C1 segment of cervical spinal cord (tissue), 14 donors: ENCODE results near the gene BRSK2.
"Not testable (repeated sequence)": the region's sequence is repeated elsewhere in the genome, so short reads cannot be mapped to it uniquely, and the experiment has no call there.

Experiments used
- DNase-seq, 14 donors: peaks; one replicate each; lab custom pipeline; 2025; lab: John Stamatoyannopoulos, UW

BRSK2 gene

DNA sequence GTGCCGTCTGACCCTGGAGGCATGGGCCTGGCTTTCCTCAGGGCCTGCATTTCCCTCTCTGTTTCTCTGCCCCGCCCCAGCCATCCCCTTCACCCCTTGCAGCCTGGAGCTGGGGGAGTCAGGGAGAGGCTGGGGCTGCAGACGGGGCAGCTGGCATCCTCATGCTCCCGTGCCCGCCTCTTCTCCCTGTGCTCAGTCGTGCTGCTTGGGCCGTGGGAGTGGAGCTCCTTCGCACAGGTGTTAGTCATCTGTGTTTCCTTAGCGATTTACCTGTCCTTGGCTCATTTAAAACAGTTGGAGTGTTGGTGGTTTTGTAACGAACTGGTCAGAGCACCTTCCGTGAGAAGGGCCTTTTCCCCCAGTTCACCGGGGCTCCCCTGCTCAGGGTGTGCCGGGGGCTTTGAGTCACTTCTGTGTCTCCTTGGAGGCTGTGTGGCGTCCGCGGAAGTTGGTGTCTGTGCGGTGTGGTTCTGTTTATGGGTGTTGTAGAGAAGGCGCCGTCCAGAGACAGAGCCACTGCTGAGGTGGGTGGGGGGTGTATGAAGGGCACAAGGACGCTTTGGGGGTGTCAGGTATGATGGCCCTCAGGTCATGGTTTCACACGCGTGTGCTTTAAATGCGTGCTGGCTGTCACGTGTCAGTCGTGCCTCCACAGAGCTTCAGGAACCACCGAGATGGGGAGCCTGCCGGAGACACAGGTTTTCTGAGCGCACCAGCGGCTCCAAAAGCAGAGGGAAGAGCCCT is 19.5 kb downstream of the BRSK2 start:
- no peak for DNase-seq

DNA sequence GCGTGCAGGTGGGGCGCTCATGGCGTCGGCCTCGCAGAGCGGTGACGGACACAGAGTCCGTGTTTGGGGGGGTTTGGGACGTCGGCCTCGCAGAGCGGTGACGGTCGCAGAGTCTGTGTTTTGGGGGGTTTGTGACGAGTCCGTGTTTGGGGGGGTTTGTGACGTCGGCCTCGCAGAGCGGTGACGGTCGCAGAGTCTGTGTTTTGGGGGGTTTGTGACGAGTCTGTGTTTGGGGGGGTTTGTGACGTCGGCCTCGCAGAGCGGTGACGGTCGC is 20.1 kb downstream of the BRSK2 start:
- DNase-seq, result not testable (repeated sequence)

DNA sequence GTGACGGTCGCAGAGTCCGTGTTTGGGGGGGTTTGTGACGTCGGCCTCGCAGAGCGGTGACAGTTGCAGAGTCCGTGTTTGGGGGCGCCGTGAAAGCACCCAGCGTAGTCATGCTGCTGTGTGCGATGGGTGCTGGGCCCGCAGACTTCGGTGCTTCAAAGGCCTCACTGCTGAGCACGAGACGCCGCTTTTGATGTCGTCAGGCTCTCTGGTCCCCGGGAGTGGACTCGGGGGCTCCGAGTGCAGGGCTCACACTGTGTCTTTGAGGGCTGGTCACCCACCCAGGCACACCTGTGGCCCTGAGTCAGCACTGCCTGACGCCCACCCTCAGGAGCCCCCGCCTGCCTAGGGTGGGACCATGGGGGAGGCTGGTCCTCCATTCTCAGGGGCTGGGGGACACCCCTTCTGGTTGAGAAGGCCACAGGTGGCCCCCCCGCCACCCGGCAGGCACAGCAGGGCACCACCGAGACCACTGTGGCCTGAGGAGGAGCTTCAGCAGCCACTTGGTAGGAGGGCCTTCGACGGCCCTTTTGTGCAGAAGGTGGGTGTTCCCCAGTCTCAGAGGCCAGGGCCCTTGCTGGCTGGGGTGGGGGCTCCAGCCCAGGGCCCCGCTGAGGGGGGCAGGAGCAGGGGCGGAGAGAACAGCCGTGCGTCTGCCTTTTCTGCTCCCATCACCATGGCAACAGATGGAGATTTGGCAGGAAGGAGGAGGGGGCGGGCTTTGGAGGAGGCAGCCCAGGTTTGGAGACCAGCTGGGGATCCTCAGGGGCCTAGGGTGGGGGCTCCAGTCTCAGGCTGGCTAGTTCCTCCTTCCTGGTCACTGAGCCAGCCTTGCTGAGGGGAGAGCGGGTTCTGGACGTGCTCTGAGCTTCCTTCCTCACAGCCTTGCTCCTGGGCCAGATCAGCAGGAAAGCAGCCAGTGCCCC is 20.9 kb downstream of the BRSK2 start:
- DNase-seq, result peak in 1 of 14 donors; percentile 63

DNA sequence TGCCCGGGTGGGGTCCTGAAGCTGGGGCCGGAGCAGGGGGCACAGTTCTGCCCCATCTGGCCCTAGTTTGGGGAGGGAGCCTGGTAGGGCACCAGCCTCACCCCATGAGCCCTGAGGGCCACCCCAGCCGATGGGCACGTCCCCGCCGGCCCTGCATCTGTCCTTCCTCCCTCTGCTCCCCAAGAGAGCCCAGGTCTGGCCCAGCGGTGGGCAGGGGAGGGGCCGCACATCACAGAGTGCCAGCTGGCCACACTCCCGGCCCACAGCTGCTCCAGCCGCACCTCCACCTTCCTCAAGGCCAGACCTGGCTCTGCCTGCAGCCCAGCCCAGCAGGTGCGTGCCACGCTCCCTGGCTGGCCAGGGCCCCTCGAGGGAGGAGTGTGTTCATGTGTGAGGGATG is 21.6 kb downstream of the BRSK2 start:
- no peak for DNase-seq

DNA sequence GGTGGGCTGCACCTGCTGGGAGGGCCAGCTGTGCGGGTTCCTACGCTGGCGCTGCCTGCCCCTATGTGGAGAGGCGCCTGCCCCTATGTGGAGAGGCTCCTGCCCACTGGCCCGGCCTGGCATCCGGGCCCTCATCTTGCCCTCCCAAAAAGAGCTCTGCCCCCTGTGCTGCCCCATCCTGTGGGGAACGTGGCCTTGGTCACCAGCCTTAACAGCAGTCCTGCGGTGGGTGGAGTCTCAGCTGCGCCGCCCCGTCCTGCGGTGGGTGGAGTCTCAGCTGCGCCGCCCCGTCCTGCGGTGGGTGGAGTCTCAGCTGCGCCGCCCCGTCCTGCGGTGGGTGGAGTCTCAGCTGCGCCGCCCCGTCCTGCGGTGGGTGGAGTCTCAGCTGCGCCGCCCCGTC is 22.0 kb downstream of the BRSK2 start:
- not testable (repeated sequence) for DNase-seq

DNA sequence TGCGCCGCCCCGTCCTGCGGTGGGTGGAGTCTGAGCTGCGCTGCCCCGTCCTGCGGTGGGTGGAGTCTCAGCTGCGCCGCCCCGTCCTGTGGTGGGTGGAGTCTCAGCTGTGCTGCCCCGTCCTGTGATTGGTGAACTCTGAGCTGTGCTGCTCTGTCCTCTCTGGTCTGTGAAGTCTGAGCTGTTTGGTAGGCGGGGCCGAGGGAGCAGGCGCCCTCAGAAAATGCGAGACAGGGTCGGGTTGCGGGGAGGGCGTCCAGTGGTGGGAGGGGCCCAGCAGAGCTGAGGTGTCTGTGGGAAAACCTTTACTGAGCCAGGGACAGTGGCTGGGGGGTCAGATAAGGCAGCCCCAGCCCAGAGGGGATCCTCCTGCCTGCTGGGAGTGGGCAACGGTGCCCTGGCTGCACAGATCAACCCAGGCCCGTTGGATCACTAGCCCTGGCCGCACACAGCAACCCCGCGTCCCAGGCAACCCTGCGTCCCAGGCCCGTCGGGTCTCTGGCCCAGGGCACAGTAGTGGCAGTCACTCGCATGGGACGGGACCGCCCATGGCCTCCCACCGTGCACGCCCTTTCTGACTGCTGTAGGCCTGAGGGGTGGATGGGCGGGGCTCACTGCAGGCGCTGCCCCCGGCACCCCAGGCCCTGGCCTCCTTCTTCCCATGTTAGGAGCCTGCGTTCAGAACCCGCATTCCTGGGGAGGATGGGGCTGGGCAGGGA is 22.8 kb downstream of the BRSK2 start:
- DNase-seq, result no peak

DNA sequence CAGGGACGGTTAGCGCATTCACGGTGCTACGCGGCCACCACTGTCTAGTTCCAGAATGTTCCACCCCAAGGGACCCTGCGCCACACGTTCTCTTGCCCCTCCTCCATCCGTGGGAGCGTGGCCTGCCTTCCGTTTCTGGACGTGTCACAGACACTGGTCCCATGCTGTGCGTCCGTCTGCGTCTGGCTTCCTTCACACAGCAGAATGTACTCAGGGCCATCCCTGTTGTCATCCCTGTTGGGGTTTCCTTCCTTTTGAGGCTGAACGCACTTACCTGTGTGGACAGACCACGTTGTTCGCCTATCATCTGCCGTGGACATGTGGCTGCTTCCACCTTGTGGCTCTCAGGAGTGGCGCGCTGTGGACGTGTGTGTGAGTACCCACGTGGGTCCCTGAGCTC is 24.9 kb downstream of the BRSK2 start:
- no peak for DNase-seq

DNA sequence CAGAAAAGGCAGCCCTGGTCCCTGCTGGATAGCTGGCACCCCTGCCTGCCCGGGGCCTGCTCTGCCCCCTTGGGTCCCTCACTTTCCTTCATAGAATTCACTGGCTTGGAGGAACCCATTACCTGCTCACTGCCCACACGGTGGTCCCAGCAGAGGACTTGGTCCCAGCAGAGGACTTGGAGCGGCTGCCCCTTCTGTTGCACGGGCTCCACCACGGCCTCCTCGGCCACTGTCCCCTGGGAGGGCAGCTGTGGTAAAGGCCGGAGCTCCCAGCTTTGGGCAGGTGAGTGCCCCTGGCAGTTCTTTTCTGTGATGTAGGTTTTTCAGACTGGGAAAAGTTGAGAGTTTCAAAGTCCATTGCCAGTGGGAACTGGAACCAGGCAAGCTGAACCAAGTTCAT is 25.9 kb downstream of the BRSK2 start:
- no peak for DNase-seq

DNA sequence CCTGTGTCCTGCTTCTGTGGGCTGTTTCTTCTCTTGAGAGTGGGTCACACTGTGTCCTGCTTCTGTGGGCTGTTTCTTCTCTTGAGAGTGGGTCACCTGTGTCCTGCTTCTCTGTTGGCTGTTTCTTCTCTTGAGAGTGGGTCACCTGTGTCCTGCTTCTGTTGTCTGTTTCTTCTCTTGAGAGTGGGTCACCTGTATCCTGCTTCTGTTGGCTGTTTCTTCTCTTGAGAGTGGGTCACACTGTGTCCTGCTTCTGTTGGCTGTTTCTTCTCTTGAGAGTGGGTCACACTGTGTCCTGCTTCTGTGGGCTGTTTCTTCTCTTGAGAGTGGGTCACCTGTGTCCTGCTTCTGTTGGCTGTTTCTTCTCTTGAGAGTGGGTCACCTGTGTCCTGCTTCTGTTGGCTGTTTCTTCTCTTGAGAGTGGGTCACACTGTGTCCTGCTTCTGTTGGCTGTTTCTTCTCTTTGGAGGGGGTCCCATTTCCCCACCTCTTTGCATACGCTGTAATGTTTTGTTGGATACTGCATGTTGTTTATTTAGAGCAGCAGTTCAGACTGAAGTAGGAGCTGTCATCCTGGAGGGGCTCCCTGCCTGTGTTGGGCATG is 28.6 kb downstream of the BRSK2 start:
- DNase-seq, result not testable (repeated sequence)

DNA sequence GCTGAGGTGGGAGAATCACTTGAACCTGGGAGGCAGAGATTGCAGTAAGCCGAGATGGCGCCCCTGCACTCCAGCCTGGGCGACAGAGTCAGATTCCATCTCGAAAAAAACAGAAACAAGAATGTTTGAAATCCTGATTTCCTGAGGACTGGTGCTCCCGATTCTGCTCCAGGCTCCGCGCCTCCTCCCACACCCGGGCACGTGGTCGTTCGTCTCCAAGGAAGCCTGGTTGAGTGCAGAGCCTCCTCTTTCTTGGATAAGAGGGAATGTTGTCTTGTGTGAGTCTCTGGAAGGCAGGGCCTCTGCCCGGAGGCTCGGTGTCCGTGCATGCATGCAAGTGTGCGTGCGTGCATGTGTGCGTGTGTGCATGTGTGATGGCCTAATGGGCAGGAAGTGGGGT is 30.1 kb downstream of the BRSK2 start:
- no peak for DNase-seq

DNA sequence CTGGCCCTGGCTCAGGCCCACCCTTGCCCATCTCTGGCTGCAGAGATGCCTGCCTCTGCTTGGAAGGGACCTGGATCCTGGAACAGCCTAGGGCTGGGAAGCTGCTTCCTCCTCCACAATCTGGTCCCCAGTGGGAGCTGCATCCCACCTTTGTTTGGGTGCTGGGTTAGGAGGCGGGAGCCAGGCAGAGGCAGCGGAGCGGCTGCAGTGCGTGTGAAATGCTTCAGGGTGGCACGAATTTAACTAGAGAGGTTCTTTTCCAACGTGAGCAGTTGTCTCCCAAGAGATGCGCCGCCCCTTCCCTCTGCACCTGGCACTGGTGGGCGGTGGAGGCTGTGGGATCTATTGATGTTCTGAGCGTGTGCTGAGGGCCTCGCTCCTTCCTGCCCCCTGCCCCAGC is 31.6 kb downstream of the BRSK2 start:
- DNase-seq, result no peak

DNA sequence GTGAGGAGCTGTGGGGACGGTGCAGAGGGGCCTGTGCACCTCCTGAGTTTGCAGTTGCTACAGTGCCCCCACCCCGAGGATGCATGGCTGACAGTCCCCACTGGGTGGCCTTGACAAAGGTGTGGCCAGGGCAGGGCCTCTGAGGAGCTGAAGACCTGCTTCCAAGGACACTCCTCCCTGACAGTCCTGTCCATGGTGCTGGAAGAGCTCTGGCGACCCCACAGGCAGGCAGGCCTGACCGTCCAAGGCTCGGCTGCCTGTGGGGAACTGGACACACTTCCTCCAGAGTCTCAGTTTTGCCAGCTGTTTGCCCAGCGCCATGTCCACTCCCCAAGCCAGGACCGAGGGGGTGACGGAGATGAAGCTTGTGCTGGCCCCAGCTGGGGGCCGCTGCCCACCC is 32.7 kb downstream of the BRSK2 start:
- no peak for DNase-seq

DNA sequence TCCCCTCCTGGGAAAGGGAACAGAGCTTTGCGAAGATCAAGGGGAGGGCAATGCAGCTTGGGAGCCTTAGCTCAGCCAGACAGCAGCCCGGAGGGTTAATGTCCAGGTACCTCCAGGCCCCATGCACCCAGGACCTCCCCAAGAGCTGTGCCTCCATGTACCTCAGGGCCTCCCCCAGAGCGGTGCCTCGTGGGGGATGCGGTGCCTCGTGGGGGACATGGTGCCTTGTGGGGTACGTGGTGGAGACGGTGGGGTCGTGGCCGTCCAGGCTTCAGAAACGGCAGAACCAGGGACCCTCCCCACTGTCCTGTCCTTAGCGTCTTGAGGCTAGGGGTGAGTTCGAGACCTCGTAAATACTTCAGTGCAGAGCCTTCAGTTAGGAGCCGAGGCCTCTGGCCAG is 33.2 kb downstream of the BRSK2 start:
- DNase-seq, result no peak

DNA sequence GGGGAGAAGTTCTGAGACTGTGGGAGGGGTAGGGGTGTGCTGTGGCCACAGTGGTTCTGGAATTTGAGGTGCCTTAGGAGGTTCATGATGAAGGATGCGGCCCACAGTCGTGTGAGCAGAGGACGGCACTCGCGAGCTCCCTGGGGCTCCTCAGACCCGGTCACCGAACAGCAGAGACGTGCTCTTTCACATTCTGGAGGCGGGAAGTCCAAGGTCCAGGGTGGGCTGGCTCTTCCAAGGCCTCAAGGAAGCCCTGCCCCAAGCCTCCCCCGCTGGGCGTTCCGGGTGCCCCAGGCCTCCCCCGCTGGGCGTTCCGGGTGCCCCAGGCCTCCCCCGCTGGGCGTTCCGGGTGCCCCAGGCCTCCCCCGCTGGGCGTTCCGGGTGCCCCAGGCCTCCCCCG is 33.7 kb downstream of the BRSK2 start:
- not testable (repeated sequence) for DNase-seq

DNA sequence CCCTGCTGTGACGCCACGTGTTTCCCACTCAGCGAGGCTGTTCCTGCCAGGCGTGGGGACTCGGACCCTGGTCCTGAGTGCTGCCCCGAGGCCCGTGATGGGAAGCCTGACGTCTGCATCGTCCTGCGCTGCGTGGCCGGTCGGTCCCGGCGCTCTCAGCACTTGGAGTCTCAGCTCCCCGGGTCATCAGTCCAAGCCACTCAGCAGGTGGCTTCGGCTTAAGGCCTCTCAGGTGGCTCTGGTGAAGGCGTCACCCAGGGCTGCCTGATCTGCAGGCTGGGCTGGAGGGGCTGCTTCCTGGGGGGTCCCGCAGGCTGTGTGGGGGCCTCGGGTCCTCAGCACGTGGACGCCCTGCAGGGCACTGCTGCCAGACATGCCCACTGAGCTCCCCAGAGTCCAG is 35.3 kb downstream of the BRSK2 start:
- no peak for DNase-seq

DNA sequence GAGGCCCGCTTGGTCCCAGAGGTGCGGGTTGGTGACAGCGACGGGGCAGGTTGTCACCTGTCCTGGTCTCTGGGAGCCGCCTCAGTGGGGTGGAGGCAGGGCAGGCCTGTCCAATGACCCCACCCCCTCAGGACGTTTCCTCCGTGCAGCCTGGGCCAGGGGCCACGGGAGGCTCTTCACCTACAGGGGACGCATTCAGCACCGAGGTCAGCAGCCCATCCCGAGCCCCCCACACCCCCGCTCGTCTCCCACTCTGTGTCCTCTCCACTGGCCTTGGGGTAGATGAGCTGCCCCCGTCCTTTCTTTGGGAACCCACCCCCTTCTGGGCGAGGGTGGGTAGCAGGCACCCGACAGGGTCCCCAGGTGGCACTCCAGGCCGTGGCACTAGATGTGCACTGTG is 35.7 kb downstream of the BRSK2 start:
- DNase-seq, result no peak

DNA sequence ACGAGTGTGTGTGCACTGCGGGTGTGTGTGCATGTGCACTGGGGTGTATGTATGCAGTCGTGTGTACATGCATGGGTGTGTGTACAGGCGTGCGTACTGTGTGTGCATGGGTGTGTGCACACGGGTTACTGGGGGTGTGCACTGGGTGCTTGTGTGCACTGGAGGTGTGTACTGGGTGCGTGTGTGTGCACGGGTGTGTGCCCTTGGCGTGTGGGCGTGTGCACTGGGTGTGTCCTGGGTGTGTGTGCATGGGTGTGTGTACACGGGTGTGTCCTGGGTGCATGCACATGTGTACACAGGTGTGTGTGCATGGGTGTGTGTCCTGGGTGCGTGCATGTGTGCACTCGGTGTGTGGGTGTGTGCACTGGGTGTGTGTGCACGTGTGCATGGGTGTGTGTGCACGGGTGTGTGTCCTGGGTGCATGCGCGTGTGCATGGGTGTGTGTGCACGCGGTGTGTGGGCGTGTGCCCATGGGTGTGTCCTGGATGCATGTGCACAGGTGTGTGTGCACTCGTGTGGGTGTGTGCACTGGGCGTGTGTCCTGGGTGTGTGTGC is 39.1 kb downstream of the BRSK2 start:
- DNase-seq, result no peak

DNA sequence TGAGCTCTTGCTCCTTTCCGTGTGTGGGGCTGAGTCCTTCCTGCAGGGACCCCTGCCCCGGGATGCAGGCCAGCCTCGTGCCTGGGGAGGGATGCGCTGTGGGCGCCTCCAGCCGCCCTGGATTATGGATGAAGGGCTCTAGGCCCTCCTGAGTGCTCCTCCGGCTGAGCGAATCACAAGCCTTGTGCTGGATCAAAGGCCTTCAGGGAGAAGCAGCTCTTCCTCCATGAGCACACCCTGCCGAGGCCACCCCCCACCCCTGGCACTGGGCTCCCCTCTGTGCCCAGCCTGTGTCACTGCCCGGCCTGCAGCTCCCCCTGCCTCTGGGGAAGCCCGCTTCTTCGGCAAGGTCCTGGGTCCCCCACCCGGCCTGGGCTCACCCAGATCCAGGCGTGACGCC is 43.8 kb downstream of the BRSK2 start:
- DNase-seq, result no peak

DNA sequence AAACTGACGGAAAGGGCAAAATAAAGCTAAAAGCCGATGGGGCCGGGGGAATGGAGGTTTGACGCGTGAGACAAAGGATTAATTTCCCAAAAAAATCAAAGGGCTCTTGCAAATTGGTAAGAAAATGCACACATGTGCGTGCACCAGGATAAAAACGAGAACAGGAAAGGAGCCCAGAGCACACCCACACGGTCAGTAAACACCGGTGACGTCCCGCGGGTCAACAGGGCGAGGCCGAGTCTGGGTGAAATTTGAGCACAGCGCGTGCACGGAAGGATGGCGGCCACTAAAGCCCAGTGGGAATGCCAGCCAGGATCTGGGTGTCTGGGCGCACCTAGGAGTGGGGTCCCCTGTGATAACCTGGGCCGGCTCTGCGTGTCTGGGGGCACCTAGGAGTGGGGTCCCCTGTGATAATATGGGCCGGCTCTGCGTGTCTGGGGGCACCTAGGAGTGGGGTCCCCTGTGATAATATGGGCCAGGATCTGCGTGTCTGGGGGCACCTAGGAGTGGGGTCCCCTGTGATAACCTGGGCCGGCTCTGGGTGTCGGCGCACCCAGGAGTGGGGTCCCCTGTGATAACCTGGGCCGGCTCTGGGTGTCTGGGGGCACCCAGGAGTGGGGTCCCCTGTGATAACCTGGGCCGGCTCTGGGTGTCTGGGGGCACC is 44.4 kb downstream of the BRSK2 start:
- DNase-seq, result no peak

DNA sequence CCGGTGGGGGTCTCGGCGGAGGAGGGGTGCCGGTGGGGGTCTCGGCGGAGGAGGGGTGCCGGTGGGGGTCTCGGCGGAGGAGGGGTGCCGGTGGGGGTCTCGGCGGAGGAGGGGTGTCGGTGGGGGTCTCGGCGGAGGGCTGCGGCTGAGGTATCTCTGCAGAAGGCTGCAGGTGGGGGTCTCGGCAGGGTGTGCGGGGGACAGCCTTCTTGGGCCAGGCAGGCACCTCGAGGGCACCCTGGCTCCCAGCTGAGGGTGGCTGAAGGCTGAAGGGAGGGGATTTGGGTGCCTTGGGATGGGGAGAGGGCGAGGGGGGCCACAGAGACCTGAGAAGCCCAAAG is 45.7 kb downstream of the BRSK2 start:
- not testable (repeated sequence) for DNase-seq

DNA sequence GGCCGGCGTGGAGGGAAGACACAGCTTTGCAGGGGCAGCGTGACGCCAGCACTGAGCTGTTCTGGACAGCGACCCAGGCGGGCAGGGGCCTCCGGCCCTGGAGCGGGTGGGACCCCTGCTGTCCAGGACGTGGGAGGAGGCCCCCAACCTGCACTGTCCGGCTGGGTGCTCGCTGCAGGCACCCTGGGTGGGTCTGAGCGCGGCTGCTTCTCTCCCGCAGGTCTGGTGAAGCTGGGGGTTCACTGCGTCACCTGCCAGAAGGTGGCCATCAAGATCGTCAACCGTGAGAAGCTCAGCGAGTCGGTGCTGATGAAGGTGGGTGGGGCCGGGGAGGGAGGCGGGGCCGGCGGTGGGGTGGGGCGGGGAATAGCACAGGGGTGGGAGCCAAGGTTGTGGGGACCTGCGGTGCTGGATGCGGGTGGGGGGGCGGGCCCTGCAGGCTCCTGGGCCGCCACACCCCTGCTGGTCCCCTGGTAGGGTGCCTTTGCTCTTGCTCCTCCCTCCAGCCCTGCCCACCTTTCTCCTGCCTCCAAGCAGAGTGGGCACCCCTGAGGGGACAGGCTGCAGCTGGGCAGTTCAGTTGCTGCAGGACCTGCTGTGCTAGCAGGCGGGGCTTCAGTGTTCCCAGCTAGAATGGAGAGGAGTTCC is 46.2 kb downstream of the BRSK2 start:
- DNase-seq, result peak in 1 of 14 donors; percentile 35
